Loucy (cell line): Measurements from ENCODE around the gene ADRA2A.

Experiments used
- H2AFZ ChIP-seq: fragments of 200-600 bp; sonication (generic); 2 replicates; pipeline ENCODE4 v1.6.0; 2016; ENCODE audit warnings: antibody characterized with exemption, mild to moderate bottlenecking, low read length, moderate library complexity
- H3F3A ChIP-seq: fragments of 200-600 bp; 2 replicates; pipeline ENCODE4 v1.6.0; 2016; ENCODE audit warnings: antibody characterized with exemption, low read depth, mild to moderate bottlenecking
- H3K27me3 ChIP-seq: fragments of 200-600 bp; sonication (generic); 2 replicates; pipeline ENCODE4 v1.6.1; 2014; ENCODE audit warnings: low read length, mild to moderate bottlenecking; ENCODE audit not compliant: insufficient read depth, poor library complexity, severe bottlenecking
- H3K36me3 ChIP-seq: fragments of 200-600 bp; sonication (generic); 2 replicates; pipeline ENCODE4 v1.6.1; 2016; ENCODE audit warnings: low read length; ENCODE audit not compliant: insufficient read depth
- H3K4me1 ChIP-seq: fragments of 200-600 bp; sonication (generic); 2 replicates; pipeline ENCODE4 v1.5.1; 2014; ENCODE audit warnings: low read length, mild to moderate bottlenecking; ENCODE audit not compliant: insufficient read depth, poor library complexity, severe bottlenecking
- H3K4me2 ChIP-seq: fragments of 200-600 bp; sonication (generic); 2 replicates; pipeline ENCODE4 v1.6.0; 2014; ENCODE audit warnings: antibody characterized with exemption, low read length, low read depth, mild to moderate bottlenecking; ENCODE audit not compliant: poor library complexity, severe bottlenecking
- H3K4me3 ChIP-seq: fragments of 200-600 bp; sonication (generic); 2 replicates; pipeline ENCODE4 v1.5.1; 2014; ENCODE audit warnings: low read length, mild to moderate bottlenecking, mixed read lengths; ENCODE audit not compliant: poor library complexity, severe bottlenecking
- H3K79me2 ChIP-seq: fragments of 200-600 bp; sonication (generic); 2 replicates; pipeline ENCODE4 v1.6.1; 2014; ENCODE audit warnings: low read length; ENCODE audit not compliant: insufficient read depth
- H3K9ac ChIP-seq: fragments of 200-600 bp; sonication (generic); 2 replicates; pipeline ENCODE4 v1.6.0; 2014; ENCODE audit warnings: mild to moderate bottlenecking, low read depth, low read length, moderate library complexity; ENCODE audit not compliant: poor library complexity, severe bottlenecking
- H3K9me2 ChIP-seq: fragments of 200-600 bp; sonication (generic); replicated peaks from 2 replicates; pipeline ENCODE4 v1.6.1; 2016; ENCODE audit warnings: low read depth, low read length, mixed read lengths
- H3K9me3 ChIP-seq: fragments of 200-600 bp; sonication (generic); 2 replicates; pipeline ENCODE4 v1.6.1; 2014; ENCODE audit warnings: mild to moderate bottlenecking, antibody characterized with exemption, low read length, low read depth; ENCODE audit not compliant: insufficient read depth
- H4K20me1 ChIP-seq: fragments of 200-600 bp; sonication (generic); 2 replicates; pipeline ENCODE4 v1.6.0; 2014; ENCODE audit warnings: antibody characterized with exemption, low read length, mild to moderate bottlenecking; ENCODE audit not compliant: insufficient read depth, poor library complexity, severe bottlenecking
- EZH2phosphoT487 ChIP-seq: fragments of 200-600 bp; IDR thresholded peaks from 2 replicates; pipeline ENCODE4 v1.6.1; 2018; ENCODE audit warnings: antibody characterized with exemption, mild to moderate bottlenecking, moderate library complexity, borderline replicate concordance
- TF ChIP-seq, protein P1 (sequence below): fragments of 200-600 bp; sonication (generic); conservative IDR thresholded peaks from 2 replicates; pipeline ENCODE4 v1.5.1; 2014; ENCODE audit warnings: mild to moderate bottlenecking, antibody characterized with exemption, low read length

Gene ADRA2A

GRCh38 chr10:111079781-111080180 is 3.0 kb downstream of the ADRA2A start:
- Histone ChIP-seq H3K9ac (no peak overlapping the region), H3K27me3 (no peaks in the 10 kb centered on the region), H3K4me1 (no peaks in the 10 kb centered on the region), H3K4me2 (no peak overlapping the region), H4K20me1 (no peaks in the 10 kb centered on the region), H3K9me2 (no peaks in the 10 kb centered on the region), H3K79me2 (no peaks in the 10 kb centered on the region), H3K4me3 (no peak overlapping the region), H3K9me3 (no peaks in the 10 kb centered on the region), H3K36me3 (no peaks in the 10 kb centered on the region), H2AFZ (no peak overlapping the region), H3F3A (no peaks in the 10 kb centered on the region)
- no peak for TF ChIP-seq EZH2phosphoT487
- TF ChIP-seq, protein P1, sequence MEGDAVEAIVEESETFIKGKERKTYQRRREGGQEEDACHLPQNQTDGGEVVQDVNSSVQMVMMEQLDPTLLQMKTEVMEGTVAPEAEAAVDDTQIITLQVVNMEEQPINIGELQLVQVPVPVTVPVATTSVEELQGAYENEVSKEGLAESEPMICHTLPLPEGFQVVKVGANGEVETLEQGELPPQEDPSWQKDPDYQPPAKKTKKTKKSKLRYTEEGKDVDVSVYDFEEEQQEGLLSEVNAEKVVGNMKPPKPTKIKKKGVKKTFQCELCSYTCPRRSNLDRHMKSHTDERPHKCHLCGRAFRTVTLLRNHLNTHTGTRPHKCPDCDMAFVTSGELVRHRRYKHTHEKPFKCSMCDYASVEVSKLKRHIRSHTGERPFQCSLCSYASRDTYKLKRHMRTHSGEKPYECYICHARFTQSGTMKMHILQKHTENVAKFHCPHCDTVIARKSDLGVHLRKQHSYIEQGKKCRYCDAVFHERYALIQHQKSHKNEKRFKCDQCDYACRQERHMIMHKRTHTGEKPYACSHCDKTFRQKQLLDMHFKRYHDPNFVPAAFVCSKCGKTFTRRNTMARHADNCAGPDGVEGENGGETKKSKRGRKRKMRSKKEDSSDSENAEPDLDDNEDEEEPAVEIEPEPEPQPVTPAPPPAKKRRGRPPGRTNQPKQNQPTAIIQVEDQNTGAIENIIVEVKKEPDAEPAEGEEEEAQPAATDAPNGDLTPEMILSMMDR: no peak

GRCh38 chr10:111080224-111080623 is 3.4 kb downstream of the ADRA2A start:
- TF ChIP-seq, protein P1: no peak
- TF ChIP-seq EZH2phosphoT487: no peak
- Histone ChIP-seq H3K9ac (no peak overlapping the region), H3K36me3 (no peaks in the 10 kb centered on the region), H3K79me2 (no peaks in the 10 kb centered on the region), H3K4me2 (no peak overlapping the region), H3F3A (no peaks in the 10 kb centered on the region), H4K20me1 (no peaks in the 10 kb centered on the region), H3K4me1 (no peaks in the 10 kb centered on the region), H3K9me3 (no peaks in the 10 kb centered on the region), H3K27me3 (no peaks in the 10 kb centered on the region), H3K9me2 (no peaks in the 10 kb centered on the region), H2AFZ (no peak overlapping the region), H3K4me3 (no peak overlapping the region)

GRCh38 chr10:111081595-111081994 is 4.8 kb downstream of the ADRA2A start:
- Histone ChIP-seq H4K20me1 (no peaks in the 10 kb centered on the region), H3K9me3 (no peaks in the 10 kb centered on the region), H3K4me3 (no peak overlapping the region), H3K36me3 (no peaks in the 10 kb centered on the region), H3K4me1 (no peaks in the 10 kb centered on the region), H2AFZ (no peak overlapping the region), H3K9me2 (no peaks in the 10 kb centered on the region), H3K79me2 (no peaks in the 10 kb centered on the region), H3K27me3 (no peaks in the 10 kb centered on the region), H3F3A (no peaks in the 10 kb centered on the region), H3K9ac (no peak overlapping the region), H3K4me2 (no peak overlapping the region)
- TF ChIP-seq, protein P1: no peak
- no peak for TF ChIP-seq EZH2phosphoT487
